H1 (cell line): ENCODE measurements around the gene CSGALNACT2. TPM values are rescaled to one million over a fixed set of nuclear protein-coding genes. Genes with fewer than 3 reads are reported as not detected.

Source experiments
- CTCF ChIA-PET: fragments of 300-600 bp; sonication (Branson Sonifier 250); formaldehyde crosslinking; loops from one replicate; lab custom pipeline; 2021; ENCODE audit not compliant: partially characterized antibody; lab: Charles Lee
- POLR2A ChIA-PET: fragments of 300-600 bp; sonication (Branson Sonifier 250); formaldehyde crosslinking; loops from one replicate; lab custom pipeline; 2021; ENCODE audit warnings: inconsistent platforms; ENCODE audit not compliant: partially characterized antibody; lab: Charles Lee
- DNase-seq, 2 experiments: peaks; one replicate each; pipeline versions ENCODE4 v3.0.0 to v3.0.0-alpha.2; 2010 to 2022; ENCODE audit warnings: low spot score in 2 of 2, low read depth in 1 of 2, mixed read lengths in 1 of 2
- FAIRE-seq: peaks from 2 replicates; lab custom pipeline; 2011; peaks lifted over from hg19 to GRCh38; lab: Jason Lieb, UNC
- H2AFZ ChIP-seq: 2 replicates; pipeline ENCODE4 v1.8.1; 2012; ENCODE audit warnings: low read length, inconsistent platforms
- H2AK5ac ChIP-seq: 2 replicates; pipeline ENCODE4 v1.6.1; 2013; ENCODE audit warnings: low read depth, low read length
- H2BK120ac ChIP-seq: replicated peaks from 2 replicates; pipeline ENCODE3; 2013; ENCODE audit warnings: low read depth, low read length, inconsistent platforms
- H2BK12ac ChIP-seq: 2 replicates; pipeline ENCODE4 v1.6.1; 2013; ENCODE audit warnings: low read depth, low read length
- H2BK15ac ChIP-seq: 2 replicates; pipeline ENCODE4 v1.6.1; 2013; ENCODE audit warnings: low read length
- H2BK20ac ChIP-seq: 2 replicates; pipeline ENCODE4 v1.6.1; 2013; ENCODE audit warnings: low read length
- H2BK5ac ChIP-seq: 2 replicates; pipeline ENCODE4 v1.6.1; 2013; ENCODE audit warnings: low read depth, low read length
- H3K14ac ChIP-seq: 2 replicates; pipeline ENCODE4 v1.6.1; 2013; ENCODE audit warnings: inconsistent platforms; ENCODE audit not compliant: insufficient read length
- H3K18ac ChIP-seq: 2 replicates; pipeline ENCODE4 v1.6.1; 2013; ENCODE audit warnings: low read length; ENCODE audit errors: extremely low read depth
- H3K23ac ChIP-seq: 2 replicates; pipeline ENCODE4 v1.6.1; 2013; ENCODE audit warnings: inconsistent platforms; ENCODE audit not compliant: insufficient read length
- H3K23me2 ChIP-seq: 2 replicates; pipeline ENCODE4 v1.6.1; 2013; ENCODE audit warnings: low read depth, low read length
- H3K27ac ChIP-seq: 2 replicates; pipeline ENCODE4 v1.6.1; 2011; ENCODE audit warnings: low read depth, low read length, inconsistent platforms
- H3K27me3 ChIP-seq, 4 experiments: replicated peaks in 1 of 4; 1 replicate in 1 of 4; 2 replicates in 3 of 4; pipeline versions ENCODE4 v1.6.1 to v1.8.1; 2011 to 2013; ENCODE audit warnings: low read length in 3 of 4, mild to moderate bottlenecking in 3 of 4, inconsistent platforms in 2 of 4, mixed read lengths in 2 of 4, moderate library complexity in 1 of 4; ENCODE audit not compliant: control insufficient read depth in 3 of 4, insufficient read depth in 3 of 4; ENCODE audit errors: extremely low read depth in 1 of 4
- H3K36me3 ChIP-seq, 4 experiments: 2 replicates each; pipeline versions ENCODE4 v1.6.1 to v1.8.1; 2011 to 2013; ENCODE audit warnings: mild to moderate bottlenecking in 4 of 4, low read length in 3 of 4, moderate library complexity in 2 of 4, control low read depth in 1 of 4, inconsistent platforms in 1 of 4; ENCODE audit not compliant: insufficient read depth in 4 of 4, control insufficient read depth in 2 of 4
- H3K4ac ChIP-seq: replicated peaks from 2 replicates; pipeline ENCODE3; 2013; ENCODE audit warnings: low read length, low read depth, mixed read lengths, inconsistent platforms; ENCODE audit not compliant: insufficient read length
- H3K4me1 ChIP-seq, 4 experiments: replicated peaks in 1 of 4; 1 replicate in 1 of 4; 2 replicates in 3 of 4; pipeline versions ENCODE4 v1.6.1 to v1.8.1; 2011 to 2013; ENCODE audit warnings: low read length in 3 of 4, inconsistent platforms in 2 of 4, mixed read lengths in 1 of 4; ENCODE audit not compliant: insufficient read depth in 4 of 4, control insufficient read depth in 3 of 4
- H3K4me2 ChIP-seq, 2 experiments: 2 replicates each; pipeline versions ENCODE4 v1.6.1 to v1.8.1; 2011 to 2013; ENCODE audit warnings: low read depth in 2 of 2, low read length in 2 of 2, control low read depth in 1 of 2, inconsistent platforms in 1 of 2, mild to moderate bottlenecking in 1 of 2; ENCODE audit not compliant: insufficient read depth in 1 of 2
- H3K4me3 ChIP-seq, 4 experiments: fragments of 200-600, 300-600 bp in 1 of 4; sonication (generic), shearing (Covaris generic), sonication (Bioruptor Twin) in 1 of 4; 2 replicates each; pipeline versions ENCODE4 v1.5.1 to v1.8.1; 2011 to 2016; ENCODE audit warnings: low read length in 4 of 4, low read depth in 3 of 4, control low read depth in 2 of 4, inconsistent platforms in 2 of 4, mild to moderate bottlenecking in 2 of 4, mixed read lengths in 1 of 4, moderate library complexity in 1 of 4; ENCODE audit not compliant: insufficient read depth in 2 of 4; ENCODE audit errors: extremely low read depth in 1 of 4
- H3K56ac ChIP-seq: replicated peaks from 2 replicates; pipeline ENCODE3; 2013; ENCODE audit warnings: low read depth, mild to moderate bottlenecking, mixed read lengths, low read length, inconsistent platforms; ENCODE audit not compliant: insufficient read length
- H3K79me1 ChIP-seq: 2 replicates; pipeline ENCODE4 v1.6.1; 2013; ENCODE audit warnings: low read depth, low read length, control low read depth
- H3K79me2 ChIP-seq, 2 experiments: 2 replicates each; pipeline versions ENCODE4 v1.6.1 to v1.8.1; 2012 to 2013; ENCODE audit warnings: low read length in 2 of 2, mild to moderate bottlenecking in 2 of 2, inconsistent platforms in 1 of 2; ENCODE audit not compliant: insufficient read depth in 2 of 2, control insufficient read depth in 1 of 2
- H3K9ac ChIP-seq, 4 experiments: replicated peaks in 1 of 4; 1 replicate in 1 of 4; 2 replicates in 3 of 4; pipeline versions ENCODE4 v1.6.1 to v1.8.1; 2011 to 2013; ENCODE audit warnings: low read depth in 3 of 4, low read length in 3 of 4, control low read depth in 2 of 4, mild to moderate bottlenecking in 2 of 4, moderate library complexity in 2 of 4, inconsistent platforms in 1 of 4; ENCODE audit errors: extremely low read depth in 1 of 4
- H3K9me3 ChIP-seq, 2 experiments: 2 replicates each; pipeline versions ENCODE4 v1.6.1 to v1.8.1; 2012 to 2013; ENCODE audit warnings: mild to moderate bottlenecking in 2 of 2, moderate library complexity in 2 of 2, control low read depth in 1 of 2, inconsistent platforms in 1 of 2, low read depth in 1 of 2, low read length in 1 of 2, mixed read lengths in 1 of 2; ENCODE audit not compliant: insufficient read depth in 2 of 2
- H4K20me1 ChIP-seq, 2 experiments: replicated peaks in 1 of 2; 2 replicates each; pipeline versions ENCODE3 to v1.8.1; 2011 to 2013; ENCODE audit warnings: inconsistent platforms in 2 of 2, low read length in 2 of 2, mild to moderate bottlenecking in 1 of 2; ENCODE audit not compliant: insufficient read depth in 2 of 2, control insufficient read depth in 1 of 2
- H4K5ac ChIP-seq: 2 replicates; pipeline ENCODE4 v1.6.1; 2013; ENCODE audit warnings: low read length, low read depth, mixed read lengths, inconsistent platforms; ENCODE audit not compliant: insufficient read length
- H4K8ac ChIP-seq: 2 replicates; pipeline ENCODE4 v1.8.0; 2013; ENCODE audit warnings: mild to moderate bottlenecking, moderate library complexity, low read length, inconsistent platforms; ENCODE audit not compliant: insufficient read depth; ENCODE audit errors: extremely low read depth
- H4K91ac ChIP-seq: replicated peaks from 2 replicates; pipeline ENCODE3; 2013; ENCODE audit warnings: low read length, mixed read lengths, inconsistent platforms; ENCODE audit not compliant: insufficient read length
- ASH2L ChIP-seq: fragments of 200-600, 300-600 bp; sonication (generic); IDR thresholded peaks from one replicate; pipeline ENCODE4 v1.7.1; 2017; ENCODE audit warnings: low read length
- GABPA ChIP-seq: IDR thresholded peaks from 2 replicates; pipeline ENCODE4 v1.6.1; 2011; ENCODE audit warnings: mild to moderate bottlenecking, low read length, moderate library complexity, borderline replicate concordance; ENCODE audit not compliant: insufficient read depth
- KDM1A ChIP-seq: fragments of 200-600, 300-600 bp; sonication (generic); IDR thresholded peaks from 2 replicates; pipeline ENCODE4 v1.7.1; 2016; ENCODE audit warnings: mild to moderate bottlenecking, low read length, borderline replicate concordance
- NRF1 ChIP-seq: IDR thresholded peaks from 2 replicates; pipeline ENCODE4 v1.6.1; 2011; ENCODE audit warnings: mild to moderate bottlenecking, low read depth, low read length, improper control_type of control experiment
- PHF8 ChIP-seq: fragments of 200-600 bp; sonication (generic); conservative IDR thresholded peaks from 2 replicates; pipeline ENCODE4 v1.7.1; 2012; ENCODE audit warnings: low read depth, mild to moderate bottlenecking, inconsistent platforms, low read length, moderate library complexity
- RBBP5 ChIP-seq: IDR thresholded peaks from 2 replicates; pipeline ENCODE4 v1.7.1; 2012; ENCODE audit warnings: low read depth, mild to moderate bottlenecking, inconsistent platforms, low read length, moderate library complexity, borderline replicate concordance
- SIN3A ChIP-seq, 2 experiments: IDR thresholded peaks in 1 of 2; conservative IDR thresholded peaks in 1 of 2; 2 replicates each; pipeline ENCODE4 v1.6.1; 2011 to 2012; ENCODE audit warnings: low read length in 2 of 2, improper control_type of control experiment in 1 of 2, low read depth in 1 of 2, mild to moderate bottlenecking in 1 of 2
- SUZ12 ChIP-seq: fragments of 200-600 bp; sonication (generic); IDR thresholded peaks from 2 replicates; pipeline ENCODE4 v1.6.1; 2012; ENCODE audit warnings: mild to moderate bottlenecking, inconsistent platforms, low read length, moderate library complexity, mixed read lengths
- TAF1 ChIP-seq: IDR thresholded peaks from 2 replicates; pipeline ENCODE4 v1.6.1; 2011; ENCODE audit warnings: mild to moderate bottlenecking, low read depth, low read length
- TBP ChIP-seq: IDR thresholded peaks from 2 replicates; pipeline ENCODE4 v1.6.1; 2011; ENCODE audit warnings: low read depth, low read length, improper control_type of control experiment
- USF2 ChIP-seq: IDR thresholded peaks from 2 replicates; pipeline ENCODE4 v1.6.1; 2011; ENCODE audit warnings: low read length, improper control_type of control experiment
- WGBS, 2 experiments: shearing (Covaris generic) in 1 of 2; methylation state at CpG; one replicate each; pipeline versions ENCODE4 v1.1.6 to v1.1.7; 2013 to 2015; ENCODE audit warnings: low lambda C conversion rate in 2 of 2, mixed read lengths in 2 of 2, inconsistent platforms in 1 of 2, low coverage in 1 of 2, missing lambda C conversion rate in 1 of 2; ENCODE audit not compliant: insufficient replicate concordance in 2 of 2, insufficient coverage in 1 of 2, insufficient read length in 1 of 2; ENCODE audit errors: extremely low coverage in 1 of 2, missing lambda C conversion rate in 1 of 2; 5-methylcytosine and 5-hydroxymethylcytosine counted together
- polyA plus RNA-seq, 7 experiments: library from polyadenylated mRNA; depleted of rRNA in 3 of 7; stranded (reverse) in 5 of 7; unstranded in 2 of 7; fragments of >200 nt in 5 of 7; fragments of 200-250 nt in 2 of 7; gene quantifications; 1 replicate in 5 of 7; 2 replicates in 1 of 7; 4 replicates in 1 of 7; pipeline versions ENCODE4 v1.2.1 to v1.2.3, GENCODE V29; 2011 to 2013; ENCODE audit warnings: missing spikeins in 2 of 7, mixed read lengths in 2 of 7
- total RNA-seq: library from RNA; stranded (reverse); fragmentation: NEBNext Ultra II Directional; extraction: Animal tissue kit (Norgen Biotek cat#: 25700); gene quantifications from 2 replicates; pipeline ENCODE4 v1.2.1, GENCODE V29; 2021
- TF ChIP-seq, protein P1 (sequence below): IDR thresholded peaks from 2 replicates; pipeline ENCODE4 v1.6.1; 2012; ENCODE audit warnings: inconsistent platforms

Gene CSGALNACT2
- total and polyA plus RNA-seq, 2 of the 8 experiments (the other 6 are each of a cell fraction or from before 2014, with no cell fraction given), result 2.6 to 5.3 TPM

DNA sequence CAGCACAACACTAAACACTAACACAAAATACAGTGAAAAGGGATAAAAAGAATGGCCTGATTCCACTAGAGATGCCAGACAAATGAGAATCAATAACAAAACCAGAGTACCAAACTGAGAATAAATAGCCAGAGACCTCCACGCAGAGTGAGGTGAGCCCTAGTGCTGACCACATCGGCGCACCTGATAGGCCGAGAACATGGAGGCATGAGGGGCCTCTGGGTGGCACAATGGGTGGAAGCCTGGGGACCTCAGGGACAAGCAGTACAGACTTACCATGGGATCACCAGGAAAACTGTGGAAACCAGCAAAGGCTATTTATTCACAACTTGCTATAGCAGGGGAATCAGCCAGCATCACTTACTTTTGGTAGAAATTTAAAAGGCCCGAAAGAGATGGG, 1.8 kb upstream of the CSGALNACT2 start:
- Histone ChIP-seq H2AK5ac (no peak overlapping the region), H3K14ac (no peak overlapping the region), H4K5ac (no peak overlapping the region), H3K79me2 (peaks cover 0 to 12% of the 10 kb centered on the region in 2 experiments; a peak in 1 of 4 replicates), H2AFZ (no peak overlapping the region), H3K18ac (no peak overlapping the region), H3K9ac (no peak overlapping the region), H3K4me3 (no peak overlapping the region), H4K20me1 (peaks cover 1 to 2% of the 10 kb centered on the region in 2 experiments), H2BK20ac (no peak overlapping the region), H2BK15ac (no peak overlapping the region), H3K4me1 (peaks cover 0 to 2% (median 0%) of the 10 kb centered on the region in 4 experiments; a peak in 4 of 7 replicates), H3K56ac (no peak overlapping the region), H4K91ac (no peak overlapping the region), H3K36me3 (no peaks in the 10 kb centered on the region), H2BK120ac (no peak overlapping the region), H3K23me2 (peaks cover 14% of the 10 kb centered on the region), H2BK12ac (no peak overlapping the region), H3K27ac (no peak overlapping the region), H3K23ac (no peak overlapping the region), H2BK5ac (no peak overlapping the region), H4K8ac (no peak overlapping the region), H3K27me3 (peaks cover 0 to 7% (median 1%) of the 10 kb centered on the region in 4 experiments; a peak in 3 of 7 replicates), H3K79me1 (no peaks in the 10 kb centered on the region), H3K4me2 (no peak overlapping the region), H3K9me3 (no peaks in the 10 kb centered on the region), H3K4ac (no peak overlapping the region)
- ChIA-PET POLR2A (no interaction called here), CTCF (interaction anchor here (0.6 kb wide), 1 partner anchor 42 kb away, joined by 3 read pairs; no protein-coding TSS in a partner anchor)
- FAIRE-seq, result no peak
- peak in 1 of 2 experiments; percentile 16 for DNase-seq
- whole genome bisulfite sequencing, 2 experiments, result 79% methylated on average over 5 of the region's 5 CpGs; no CpG with 5 or more reads in 1 of the 2 experiments
- TF ChIP-seq PHF8 (no peak), TBP (no peak), NRF1 (no peak), RBBP5 (no peak), SIN3A (conservative IDR thresholded peaks at IDR 0.05 in 1 of 2, IDR thresholded peaks at IDR 0.05 in 1 of 2; ENCODE audit: low read depth in 1 of 2, low read length in 2 of 2) (no peak), ASH2L (no peak), TAF1 (no peak), GABPA (no peak), USF2 (no peak), SUZ12 (no peak), KDM1A (no peak)
- TF ChIP-seq, protein P1, sequence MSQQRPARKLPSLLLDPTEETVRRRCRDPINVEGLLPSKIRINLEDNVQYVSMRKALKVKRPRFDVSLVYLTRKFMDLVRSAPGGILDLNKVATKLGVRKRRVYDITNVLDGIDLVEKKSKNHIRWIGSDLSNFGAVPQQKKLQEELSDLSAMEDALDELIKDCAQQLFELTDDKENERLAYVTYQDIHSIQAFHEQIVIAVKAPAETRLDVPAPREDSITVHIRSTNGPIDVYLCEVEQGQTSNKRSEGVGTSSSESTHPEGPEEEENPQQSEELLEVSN, result no peak
